ENCODE measurements around the gene WFDC1. TPM values are rescaled to one million over a fixed set of nuclear protein-coding genes. Genes with fewer than 3 reads are reported as not detected.

The WFDC1 gene
- total and polyA plus RNA-seq, 2 of the 4 experiments (the other 2 are of a cell fraction): 4.7 to 6.8 TPM

DNA sequence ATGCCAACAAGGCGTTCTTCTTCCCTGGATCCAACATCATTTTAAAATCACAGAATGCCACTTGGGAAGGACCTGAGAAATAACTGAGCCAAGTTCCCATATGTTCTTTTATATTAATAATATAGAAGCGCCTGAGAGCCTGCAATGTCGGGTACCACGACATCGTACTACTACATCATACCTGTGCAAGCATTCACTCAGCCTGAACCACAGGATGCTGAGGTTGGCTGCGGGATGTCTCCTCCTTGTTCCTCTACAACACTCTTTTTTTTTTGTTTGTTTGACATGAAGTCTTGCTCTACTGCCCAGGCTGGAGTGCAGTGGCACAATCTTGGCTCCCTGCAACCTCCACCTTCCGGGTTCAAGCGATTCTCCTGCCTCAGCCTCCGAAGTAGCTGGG is 71.5 kb downstream of the WFDC1 start:
- no peak overlapping the region for H3K18ac ChIP-seq (ENCODE audit: low read depth, low read length)
- H2BK15ac ChIP-seq (ENCODE audit: low read depth, low read length): no peak overlapping the region
- TF ChIP-seq POLR2A (IDR thresholded peaks at IDR 0.05; ENCODE audit: low read depth, low read length) (no peak), BHLHE40 (IDR thresholded peaks at IDR 0.05; ENCODE audit: low read depth, low read length) (no peak), RCOR1 (IDR thresholded peaks at IDR 0.05; ENCODE audit: insufficient replicate concordance, low read length) (no peak), MAFK (IDR thresholded peaks at IDR 0.05; ENCODE audit: low read depth, low read length) (no peak), CHD1 (IDR thresholded peaks at IDR 0.05; ENCODE audit: low read depth, low read length) (no peak), RFX5 (IDR thresholded peaks at IDR 0.05; ENCODE audit: low read depth, low read length) (no peak), MAZ (IDR thresholded peaks at IDR 0.05; ENCODE audit: borderline replicate concordance, low read depth, low read length) (no peak), CEBPB (IDR thresholded peaks at IDR 0.05; ENCODE audit: low read depth, low read length) (no peak), NFE2L2 (IDR thresholded peaks at IDR 0.05; ENCODE audit: low read depth, low read length) (no peak), RAD21 (IDR thresholded peaks at IDR 0.05; ENCODE audit: low read length) (no peak)
- TF ChIP-seq, protein P1, sequence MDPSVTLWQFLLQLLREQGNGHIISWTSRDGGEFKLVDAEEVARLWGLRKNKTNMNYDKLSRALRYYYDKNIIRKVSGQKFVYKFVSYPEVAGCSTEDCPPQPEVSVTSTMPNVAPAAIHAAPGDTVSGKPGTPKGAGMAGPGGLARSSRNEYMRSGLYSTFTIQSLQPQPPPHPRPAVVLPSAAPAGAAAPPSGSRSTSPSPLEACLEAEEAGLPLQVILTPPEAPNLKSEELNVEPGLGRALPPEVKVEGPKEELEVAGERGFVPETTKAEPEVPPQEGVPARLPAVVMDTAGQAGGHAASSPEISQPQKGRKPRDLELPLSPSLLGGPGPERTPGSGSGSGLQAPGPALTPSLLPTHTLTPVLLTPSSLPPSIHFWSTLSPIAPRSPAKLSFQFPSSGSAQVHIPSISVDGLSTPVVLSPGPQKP (IDR thresholded peaks at IDR 0.05; ENCODE audit: borderline replicate concordance, low read depth, low read length): no peak
- TF ChIP-seq, protein P2, sequence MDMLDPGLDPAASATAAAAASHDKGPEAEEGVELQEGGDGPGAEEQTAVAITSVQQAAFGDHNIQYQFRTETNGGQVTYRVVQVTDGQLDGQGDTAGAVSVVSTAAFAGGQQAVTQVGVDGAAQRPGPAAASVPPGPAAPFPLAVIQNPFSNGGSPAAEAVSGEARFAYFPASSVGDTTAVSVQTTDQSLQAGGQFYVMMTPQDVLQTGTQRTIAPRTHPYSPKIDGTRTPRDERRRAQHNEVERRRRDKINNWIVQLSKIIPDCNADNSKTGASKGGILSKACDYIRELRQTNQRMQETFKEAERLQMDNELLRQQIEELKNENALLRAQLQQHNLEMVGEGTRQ (IDR thresholded peaks at IDR 0.05; ENCODE audit: low read depth, low read length): no peak
- no peak overlapping the region for H3K4me3 ChIP-seq (ENCODE audit: insufficient read depth, low read depth, low read length)
- no peak overlapping the region for H3K56ac ChIP-seq (ENCODE audit: extremely low read depth, insufficient read depth, low read length)
- H3K4me2 ChIP-seq (ENCODE audit: low read depth, low read length): no peak overlapping the region
- H2BK20ac ChIP-seq (ENCODE audit: low read depth, low read length): no peak overlapping the region
- no peak overlapping the region for H3K27ac ChIP-seq (ENCODE audit: insufficient read depth, low read length)
- 93% methylated on average over 3 of the region's 9 CpGs; no CpG with 5 or more reads in 1 of the 2 experiments for WGBS, 2 experiments (ENCODE audit: extremely low coverage in 2 of 2, insufficient read length in 1 of 2)
- H3K79me1 ChIP-seq (ENCODE audit: low read depth in 1 of 2, low read length in 2 of 2): no peaks in the 10 kb centered on the region
- CTCF ChIA-PET: no interaction called here
- BruUV-seq (replicated peaks): no TSS peak
- dilution Hi-C loops (cut with HindIII; ENCODE audit: low sequenced_read_pairs, unreplicated experiment): no loop called here
- H3K27me3 ChIP-seq (ENCODE audit: control insufficient read depth, insufficient read depth, low read length): peaks cover 74% of the 10 kb centered on the region
- no peak overlapping the region for H3K23ac ChIP-seq (ENCODE audit: low read depth, low read length)
- no peak overlapping the region for H3K4ac ChIP-seq (ENCODE audit: low read depth, low read length)
- no peak overlapping the region for H3K9ac ChIP-seq (ENCODE audit: low read depth, low read length)
- in situ Hi-C loops (cut with MboI; ENCODE audit: low sequenced_read_pairs): no loop called here
- H4K5ac ChIP-seq (ENCODE audit: low read depth, low read length): no peak overlapping the region
- H2AK5ac ChIP-seq (ENCODE audit: low read depth, low read length): no peak overlapping the region
- no peak overlapping the region for H4K91ac ChIP-seq (ENCODE audit: insufficient read depth, low read depth, low read length)
- no peaks in the 10 kb centered on the region for H3K4me1 ChIP-seq (ENCODE audit: control insufficient read depth, insufficient read depth, low read length)
- no peaks in the 10 kb centered on the region; the same call in 1 of the 2 replicates for H3K9me3 ChIP-seq (ENCODE audit: control insufficient read depth, insufficient read depth, low read length)
- no peak overlapping the region for H2BK120ac ChIP-seq (ENCODE audit: low read depth, low read length)
- no peaks in the 10 kb centered on the region for H4K20me1 ChIP-seq (ENCODE audit: insufficient read depth, low read length)
- H2AFZ ChIP-seq (replicated peaks; ENCODE audit: low read length, poor library complexity): no peak overlapping the region
- ATAC-seq (ENCODE audit: low read depth): no peak
- POLR2A ChIA-PET (ENCODE audit: unreplicated experiment): no interaction called here
- no peak overlapping the region for H4K8ac ChIP-seq (ENCODE audit: low read depth in 2 of 2, low read length in 2 of 2)
- H3K36me3 ChIP-seq (ENCODE audit: control insufficient read depth, insufficient read depth, low read length): no peaks in the 10 kb centered on the region
- H2BK5ac ChIP-seq (ENCODE audit: low read depth, low read length, poor library complexity, severe bottlenecking): no peak overlapping the region
- no peaks in the 10 kb centered on the region for H3K9me1 ChIP-seq (ENCODE audit: insufficient read depth, low read length)
- H2AK9ac ChIP-seq (replicated peaks; ENCODE audit: low read depth, low read length, poor library complexity): no peak overlapping the region
- H3K14ac ChIP-seq (replicated peaks; ENCODE audit: low read depth, low read length): no peak overlapping the region
- intact Hi-C loops (cut with micrococcal nuclease): no loop called here
- no peak for DNase-seq

Data from IMR-90 (cell line).